K562 (cell line): ENCODE data around the gene UBE2O. TPM values are rescaled to one million over a fixed set of nuclear protein-coding genes. Genes with fewer than 3 reads are reported as not detected.

ENCODE experiments used
- ATAC-seq: fragments of 200-7000 bp; cut with Tn5 transposase; 3 replicates; pipeline ENCODE4 v1.9.1; 2020; ENCODE audit warnings: moderate library complexity
- BruUV-seq: library from RNA; stranded (reverse); fragments of 400-500 nt; replicated peaks from 2 replicates; lab custom pipeline; 2021; lab: Mats Ljungman, UMichigan
- CTCF ChIA-PET: fragments of 300-600 bp; formaldehyde crosslinking; extraction: SDS; loops from one replicate; lab custom pipeline; 2021; ENCODE audit warnings: low intra/inter-chr PET ratio; lab: Yijun Ruan, JAX
- POLR2A ChIA-PET: fragments of 300-600, 350-650 bp; sonication (Branson Sonifier 250); formaldehyde crosslinking; extraction: SDS; loops from one replicate; lab custom pipeline; 2021; ENCODE audit warnings: antibody characterized with exemption, inconsistent platforms; lab: Yijun Ruan, JAX
- DNase-seq, 4 experiments: peaks; one replicate each; pipeline versions ENCODE4 v3.0.0 to v3.0.0-alpha.2; 2011 to 2018; ENCODE audit warnings: low spot score in 3 of 4, mixed read lengths in 3 of 4; ENCODE audit errors: extremely low read depth in 1 of 4
- FAIRE-seq: peaks from 2 replicates; lab custom pipeline; 2011; peaks lifted over from hg19 to GRCh38; lab: Jason Lieb, UNC
- H2AFZ ChIP-seq: 2 replicates; pipeline ENCODE4 v1.6.0; 2011; ENCODE audit warnings: low read depth, low read length, control low read depth, inconsistent platforms
- H3K27ac ChIP-seq: fragments of 200-600 bp; 3 replicates; pipeline ENCODE4 v1.8.0; 2011; ENCODE audit warnings: low read depth, mild to moderate bottlenecking, control low read depth, inconsistent platforms, low read length, moderate library complexity, mixed read lengths; ENCODE audit errors: extremely low read depth
- H3K27me3 ChIP-seq, 2 experiments: fragments of 300-600 bp in 1 of 2; 2 replicates in 1 of 2; 3 replicates in 1 of 2; pipeline versions ENCODE4 v1.6.0 to v1.8.0; 2011; ENCODE audit warnings: inconsistent platforms in 2 of 2, low read length in 2 of 2, mild to moderate bottlenecking in 1 of 2, mixed read lengths in 1 of 2, moderate library complexity in 1 of 2; ENCODE audit not compliant: control insufficient read depth in 2 of 2, insufficient read depth in 2 of 2
- H3K36me3 ChIP-seq: fragments of 300-600 bp; 3 replicates; pipeline ENCODE4 v1.8.0; 2011; ENCODE audit warnings: mild to moderate bottlenecking, low read length, inconsistent platforms; ENCODE audit not compliant: control insufficient read depth, insufficient read depth
- H3K4me1 ChIP-seq, 2 experiments: fragments of 200-600 bp in 1 of 2; replicated peaks in 1 of 2; 2 replicates in 1 of 2; 3 replicates in 1 of 2; pipeline versions ENCODE4 v1.5.1 to v1.8.0; 2011; ENCODE audit warnings: inconsistent platforms in 2 of 2, low read length in 2 of 2, mild to moderate bottlenecking in 1 of 2, mixed read lengths in 1 of 2, moderate library complexity in 1 of 2; ENCODE audit not compliant: control insufficient read depth in 2 of 2, insufficient read depth in 2 of 2
- H3K4me2 ChIP-seq: 2 replicates; pipeline ENCODE4 v1.6.1; 2011; ENCODE audit warnings: low read length, control low read depth, inconsistent platforms, mixed read lengths; ENCODE audit not compliant: insufficient read depth
- H3K4me3 ChIP-seq: fragments of 200-600 bp; sonication (generic), shearing (Covaris generic); 2 replicates; pipeline ENCODE4 v1.5.1; 2016; ENCODE audit warnings: control low read depth, inconsistent platforms
- H3K79me2 ChIP-seq: fragments of 200-600 bp; 3 replicates; pipeline ENCODE4 v1.8.0; 2011; ENCODE audit warnings: low read length, inconsistent platforms; ENCODE audit not compliant: control insufficient read depth, insufficient read depth
- H3K9ac ChIP-seq, 2 experiments: 2 replicates each; pipeline versions ENCODE4 v1.6.0 to v1.6.1; 2011; ENCODE audit warnings: low read depth in 2 of 2, low read length in 2 of 2, control low read depth in 1 of 2, inconsistent platforms in 1 of 2, mild to moderate bottlenecking in 1 of 2, mixed read lengths in 1 of 2; ENCODE audit not compliant: insufficient read depth in 1 of 2
- H3K9me1 ChIP-seq: one replicate; pipeline ENCODE4 v1.6.0; 2011; ENCODE audit warnings: inconsistent platforms, mild to moderate bottlenecking, low read length, moderate library complexity; ENCODE audit not compliant: control insufficient read depth, insufficient read depth
- H3K9me3 ChIP-seq: replicated peaks from 2 replicates; pipeline ENCODE4 v1.5.1; 2011; ENCODE audit warnings: low read depth, low read length, inconsistent platforms; ENCODE audit not compliant: control insufficient read depth, insufficient read depth
- H4K20me1 ChIP-seq: replicated peaks from 2 replicates; pipeline ENCODE4 v1.6.1; 2011; ENCODE audit warnings: low read length, inconsistent platforms, mixed read lengths; ENCODE audit not compliant: control insufficient read depth, insufficient read depth
- BCL6 ChIP-seq: fragments of 250-450 bp; sonication (Bioruptor Pico); IDR thresholded peaks from 2 replicates; pipeline ENCODE4 v1.4.0; 2020
- ELF2 ChIP-seq: fragments of 250-450 bp; sonication (Bioruptor Pico); IDR thresholded peaks from 2 replicates; pipeline ENCODE4 v1.5.0; 2021; ENCODE audit warnings: mild to moderate bottlenecking
- POLR2A ChIP-seq: fragments of 450-650 bp; conservative IDR thresholded peaks from 2 replicates; pipeline ENCODE4 v1.6.1; 2016
- POLR2G ChIP-seq: fragments of 200-400 bp; formaldehyde crosslinking; IDR thresholded peaks from 2 replicates; pipeline ENCODE4 v1.6.1; 2017; ENCODE audit warnings: low read depth, mild to moderate bottlenecking, antibody characterized with exemption, low read length, moderate library complexity
- PURB ChIP-seq: sonication (generic); formaldehyde crosslinking; IDR thresholded peaks from 2 replicates; pipeline ENCODE4 v1.9.0; 2021; ENCODE audit warnings: low read depth, mild to moderate bottlenecking, missing genetic modification reagents
- SMARCA4 ChIP-seq: fragments of 450-650 bp; IDR thresholded peaks from 2 replicates; pipeline ENCODE4 v1.6.1; 2016
- SUPT5H ChIP-seq: fragments of 450-650 bp; IDR thresholded peaks from 2 replicates; pipeline ENCODE4 v1.6.1; 2016
- ZBED1 ChIP-seq: IDR thresholded peaks from 2 replicates; pipeline ENCODE4 v1.6.1; 2014
- ZBTB7A ChIP-seq: IDR thresholded peaks from 2 replicates; pipeline ENCODE4 v1.6.1; 2011; ENCODE audit warnings: low read depth, mild to moderate bottlenecking, low read length, moderate library complexity, borderline replicate concordance; ENCODE audit not compliant: control insufficient read depth
- WGBS: fragments of 100-300 bp; shearing (Covaris generic); methylation state at CpG from one replicate; pipeline ENCODE4 v1.1.6; 2016; ENCODE audit warnings: low coverage, mixed read lengths; ENCODE audit not compliant: insufficient coverage; ENCODE audit errors: missing lambda C conversion rate; 5-methylcytosine and 5-hydroxymethylcytosine counted together
- in situ Hi-C: fragments of 300-500 bp; cut with MboI; formaldehyde crosslinking; loops from 4 replicates; pipeline ENCODE4 v1.15.0; 2018; ENCODE audit warnings: inconsistent platforms, mixed read lengths
- intact Hi-C: fragments of 100-400 bp; cut with micrococcal nuclease; formaldehyde crosslinking; loops from 2 replicates; pipeline ENCODE4 v1.14.2; 2022
- polyA plus RNA-seq, 8 experiments: library from polyadenylated mRNA; depleted of rRNA in 4 of 8; stranded (reverse) in 5 of 8; unstranded in 3 of 8; fragments of >200 nt; fragmentation: Nextera tagmentation in 2 of 8; fragmentation: Illumina TruSeq in 1 of 8; extraction: Ambion mirVana in 2 of 8; extraction: Trizol in 1 of 8; gene quantifications; 2 replicates each; pipeline versions ENCODE4 v1.2.1 to v1.2.3, GENCODE V29; 2011 to 2014; ENCODE audit warnings: inconsistent platforms in 1 of 8, missing spikeins in 1 of 8
- total RNA-seq, 7 experiments: library from RNA; depleted of rRNA in 6 of 7; stranded (reverse); fragments of >200 nt in 6 of 7; fragmentation: Illumina TruSeq in 2 of 7; extraction: Trizol in 2 of 7; gene quantifications; 2 replicates each; pipeline versions ENCODE4 v1.2.1 to v1.2.3, GENCODE V29; 2011 to 2021; ENCODE audit warnings: low replicate concordance in 1 of 7
- TF ChIP-seq, protein P1 (sequence below), 3 experiments: IDR thresholded peaks in 2 of 3; conservative IDR thresholded peaks in 1 of 3; 2 replicates each; pipeline ENCODE4 v1.5.1; 2011 to 2012; ENCODE audit warnings: low read length in 3 of 3, mild to moderate bottlenecking in 3 of 3, control low read depth in 2 of 3, improper control_type of control experiment in 1 of 3, inconsistent platforms in 1 of 3, low read depth in 1 of 3, mixed read lengths in 1 of 3, moderate library complexity in 1 of 3; ENCODE audit not compliant: insufficient read depth in 2 of 3
- TF ChIP-seq, protein P2 (sequence below): sonication (generic); formaldehyde crosslinking; IDR thresholded peaks from 2 replicates; pipeline ENCODE4 v1.8.1; 2023; ENCODE audit warnings: mild to moderate bottlenecking, missing genetic modification reagents
- TF ChIP-seq, protein P3 (sequence below): fragments of 250-450 bp; sonication (Bioruptor Pico); IDR thresholded peaks from 2 replicates; pipeline ENCODE4 v1.9.0; 2021; ENCODE audit warnings: mild to moderate bottlenecking
- TF ChIP-seq, protein P4 (sequence below), 2 experiments: fragments of 200-800 bp in 1 of 2; sonication (Bioruptor generic) in 1 of 2; sonication (generic) in 1 of 2; formaldehyde crosslinking in 1 of 2; IDR thresholded peaks in 1 of 2; conservative IDR thresholded peaks in 1 of 2; 2 replicates each; pipeline versions ENCODE4 v1.5.0 to v1.6.1; 2016 to 2020; ENCODE audit warnings: missing compliant biosample characterization in 1 of 2, missing genetic modification characterization in 1 of 2, missing genetic modification reagents in 1 of 2

Gene UBE2O
- total and polyA plus RNA-seq, 9 of the 15 experiments (the other 6 are each of a cell fraction or from before 2014, with no cell fraction given), result 1.6 to 39.7 (median 13.3) TPM

DNA sequence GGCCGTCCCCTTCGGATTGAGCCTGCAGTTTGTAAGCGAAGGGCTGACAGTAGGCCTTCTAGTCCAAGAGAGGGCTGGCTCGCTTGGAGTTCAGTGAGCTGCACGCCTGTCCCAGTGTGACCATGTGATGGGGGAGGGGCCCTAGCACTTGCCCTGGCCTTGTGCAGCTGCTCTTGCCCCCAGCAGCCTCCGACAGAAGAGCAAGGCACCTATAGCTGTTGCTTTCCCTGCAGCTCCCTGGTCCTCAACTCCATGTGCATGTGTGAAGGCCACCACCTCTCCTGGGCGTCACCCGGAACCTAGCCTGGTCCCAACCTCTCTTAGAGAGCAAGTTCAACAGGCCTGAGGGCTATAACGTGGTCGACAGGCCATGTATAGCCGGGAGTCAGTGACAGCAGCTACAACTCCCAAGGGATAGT, 62.9 kb downstream of the UBE2O start (continued):
- TF ChIP-seq POLR2A (0 out of 2 replicates have a peak, but pooled peaks have one; percentile 18), POLR2G (peak; percentile 55)

DNA sequence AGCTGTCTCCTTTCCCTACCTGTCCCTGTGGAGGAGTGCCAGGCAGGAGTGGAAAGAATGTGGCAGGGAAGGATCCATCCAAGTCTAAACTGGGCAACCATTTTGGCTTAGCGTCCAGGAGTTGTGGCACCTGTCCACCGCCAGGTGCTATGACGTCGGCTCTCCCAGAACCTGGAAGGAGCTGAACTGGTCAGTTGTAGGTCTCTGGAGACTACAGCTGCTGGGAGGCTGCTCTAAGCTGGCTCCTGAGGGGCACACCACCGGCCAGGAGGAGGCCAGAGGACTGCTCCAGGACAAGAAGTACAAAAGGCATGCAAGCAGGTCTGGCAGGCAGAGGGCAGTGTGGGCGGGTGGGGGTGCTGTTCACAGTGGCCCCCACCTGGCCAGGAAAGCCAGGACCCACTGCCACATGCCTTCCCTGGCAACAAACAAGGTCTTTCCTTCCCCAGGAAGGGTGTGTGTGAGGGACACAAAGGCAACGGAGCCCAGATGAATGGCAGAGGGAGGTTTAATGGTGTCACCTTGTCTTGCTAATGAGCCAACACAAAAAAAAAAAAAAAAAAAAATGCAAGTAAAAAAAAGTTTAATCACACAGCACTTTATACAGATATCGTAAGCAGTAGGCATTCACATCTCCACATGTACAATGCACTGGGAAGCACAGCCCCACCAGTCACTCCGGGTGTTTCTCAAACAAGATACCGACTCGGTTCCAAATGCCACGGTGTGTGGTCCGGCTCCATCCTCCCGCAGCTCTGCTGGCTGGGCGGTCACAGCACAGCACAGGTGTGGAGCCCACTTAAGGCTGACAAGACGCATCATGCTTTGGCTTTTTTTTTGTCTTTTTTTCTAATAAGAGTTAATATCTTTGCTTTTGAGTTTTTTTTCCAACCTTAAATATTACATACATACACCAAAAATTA, 63.7 kb downstream of the UBE2O start:
- Histone ChIP-seq H3K27ac (no peak overlapping the region), H3K79me2 (peaks cover 29% of the 10 kb centered on the region), H3K27me3 (no peaks in the 10 kb centered on the region), H3K36me3 (peaks cover 60% of the 10 kb centered on the region), H3K9me1 (no peaks in the 10 kb centered on the region), H3K9me3 (no peaks in the 10 kb centered on the region), H3K4me3 (no peak overlapping the region), H3K9ac (peak overlapping the region in 1 of 2 experiments; percentile 74; a peak in 2 of 4 replicates), H3K4me2 (no peak overlapping the region), H2AFZ (no peak overlapping the region), H3K4me1 (peaks cover 9 to 42% of the 10 kb centered on the region in 2 experiments), H4K20me1 (no peaks in the 10 kb centered on the region)
- no peak for FAIRE-seq
- no peak for ATAC-seq
- TSS peak; percentile 30 for BruUV-seq
- 87% methylated on average over 16 of the region's 16 CpGs for WGBS
- in situ Hi-C loops, result no loop called here
- ChIA-PET POLR2A (interaction anchor here (0.5 to 3.1 kb wide), 11 partner anchors 8 to 309 kb away, joined by 3 to 13 read pairs (median 3); no protein-coding TSS in a partner anchor), CTCF (no interaction called here)
- DNase-seq, result peak in 2 of 4 experiments; percentile 34 to 35
- intact Hi-C loops, result no loop called here
- TF ChIP-seq SMARCA4 (no peak), ELF2 (CRISPR knock-in tag) (no peak), ZBED1 (no peak), BCL6 (CRISPR knock-in tag) (no peak), SUPT5H (0 out of 2 replicates have a peak, but pooled peaks have one; percentile 53), PURB (CRISPR knock-in tag) (no peak), ZBTB7A (0 out of 2 replicates have a peak, but pooled peaks have one; percentile 21)
- TF ChIP-seq, protein P1, sequence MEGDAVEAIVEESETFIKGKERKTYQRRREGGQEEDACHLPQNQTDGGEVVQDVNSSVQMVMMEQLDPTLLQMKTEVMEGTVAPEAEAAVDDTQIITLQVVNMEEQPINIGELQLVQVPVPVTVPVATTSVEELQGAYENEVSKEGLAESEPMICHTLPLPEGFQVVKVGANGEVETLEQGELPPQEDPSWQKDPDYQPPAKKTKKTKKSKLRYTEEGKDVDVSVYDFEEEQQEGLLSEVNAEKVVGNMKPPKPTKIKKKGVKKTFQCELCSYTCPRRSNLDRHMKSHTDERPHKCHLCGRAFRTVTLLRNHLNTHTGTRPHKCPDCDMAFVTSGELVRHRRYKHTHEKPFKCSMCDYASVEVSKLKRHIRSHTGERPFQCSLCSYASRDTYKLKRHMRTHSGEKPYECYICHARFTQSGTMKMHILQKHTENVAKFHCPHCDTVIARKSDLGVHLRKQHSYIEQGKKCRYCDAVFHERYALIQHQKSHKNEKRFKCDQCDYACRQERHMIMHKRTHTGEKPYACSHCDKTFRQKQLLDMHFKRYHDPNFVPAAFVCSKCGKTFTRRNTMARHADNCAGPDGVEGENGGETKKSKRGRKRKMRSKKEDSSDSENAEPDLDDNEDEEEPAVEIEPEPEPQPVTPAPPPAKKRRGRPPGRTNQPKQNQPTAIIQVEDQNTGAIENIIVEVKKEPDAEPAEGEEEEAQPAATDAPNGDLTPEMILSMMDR (IDR thresholded peaks at IDR 0.05 in 2 of 3, conservative IDR thresholded peaks at IDR 0.05 in 1 of 3; ENCODE audit: insufficient read depth in 2 of 3, low read depth in 1 of 3, low read length in 3 of 3), result peak in 1 of 3 experiments; percentile 41; a peak in 3 of 6 replicates
- TF ChIP-seq, protein P2, sequence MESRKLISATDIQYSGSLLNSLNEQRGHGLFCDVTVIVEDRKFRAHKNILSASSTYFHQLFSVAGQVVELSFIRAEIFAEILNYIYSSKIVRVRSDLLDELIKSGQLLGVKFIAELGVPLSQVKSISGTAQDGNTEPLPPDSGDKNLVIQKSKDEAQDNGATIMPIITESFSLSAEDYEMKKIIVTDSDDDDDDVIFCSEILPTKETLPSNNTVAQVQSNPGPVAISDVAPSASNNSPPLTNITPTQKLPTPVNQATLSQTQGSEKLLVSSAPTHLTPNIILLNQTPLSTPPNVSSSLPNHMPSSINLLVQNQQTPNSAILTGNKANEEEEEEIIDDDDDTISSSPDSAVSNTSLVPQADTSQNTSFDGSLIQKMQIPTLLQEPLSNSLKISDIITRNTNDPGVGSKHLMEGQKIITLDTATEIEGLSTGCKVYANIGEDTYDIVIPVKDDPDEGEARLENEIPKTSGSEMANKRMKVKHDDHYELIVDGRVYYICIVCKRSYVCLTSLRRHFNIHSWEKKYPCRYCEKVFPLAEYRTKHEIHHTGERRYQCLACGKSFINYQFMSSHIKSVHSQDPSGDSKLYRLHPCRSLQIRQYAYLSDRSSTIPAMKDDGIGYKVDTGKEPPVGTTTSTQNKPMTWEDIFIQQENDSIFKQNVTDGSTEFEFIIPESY (CRISPR knock-in tag), result no peak
- TF ChIP-seq, protein P3, sequence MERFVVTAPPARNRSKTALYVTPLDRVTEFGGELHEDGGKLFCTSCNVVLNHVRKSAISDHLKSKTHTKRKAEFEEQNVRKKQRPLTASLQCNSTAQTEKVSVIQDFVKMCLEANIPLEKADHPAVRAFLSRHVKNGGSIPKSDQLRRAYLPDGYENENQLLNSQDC (CRISPR knock-in tag), result no peak
- TF ChIP-seq, protein P4, sequence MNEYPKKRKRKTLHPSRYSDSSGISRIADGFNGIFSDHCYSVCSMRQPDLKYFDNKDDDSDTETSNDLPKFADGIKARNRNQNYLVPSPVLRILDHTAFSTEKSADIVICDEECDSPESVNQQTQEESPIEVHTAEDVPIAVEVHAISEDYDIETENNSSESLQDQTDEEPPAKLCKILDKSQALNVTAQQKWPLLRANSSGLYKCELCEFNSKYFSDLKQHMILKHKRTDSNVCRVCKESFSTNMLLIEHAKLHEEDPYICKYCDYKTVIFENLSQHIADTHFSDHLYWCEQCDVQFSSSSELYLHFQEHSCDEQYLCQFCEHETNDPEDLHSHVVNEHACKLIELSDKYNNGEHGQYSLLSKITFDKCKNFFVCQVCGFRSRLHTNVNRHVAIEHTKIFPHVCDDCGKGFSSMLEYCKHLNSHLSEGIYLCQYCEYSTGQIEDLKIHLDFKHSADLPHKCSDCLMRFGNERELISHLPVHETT (CRISPR knock-in tag; conservative IDR thresholded peaks at IDR 0.05 in 1 of 2, IDR thresholded peaks at IDR 0.05 in 1 of 2), result no peak
